Superior temporal gyrus (tissue), 1 donor: Measurements from ENCODE around the gene SLC44A1.

Experiments used
- DNase-seq: peaks from one replicate; pipeline ENCODE4 v3.0.0-alpha.2; 2016; ENCODE audit errors: extremely low spot score

Gene SLC44A1

GRCh38 chr9:105392531-105392930 lies 148.1 kb downstream of the SLC44A1 start:
- no peak for DNase-seq

GRCh38 chr9:105393576-105394344 lies 149.3 kb downstream of the SLC44A1 start:
- DNase-seq = no peak

GRCh38 chr9:105396441-105396840 lies 152.0 kb downstream of the SLC44A1 start:
- no peak for DNase-seq

GRCh38 chr9:105396901-105397300 lies 152.4 kb downstream of the SLC44A1 start:
- no peak for DNase-seq

- no peak for DNase-seq
Measured at GRCh38 chr9:105399117-105399516, 154.7 kb downstream of the SLC44A1 start.

GRCh38 chr9:105401651-105402050 lies 157.2 kb downstream of the SLC44A1 start:
- no peak for DNase-seq

- no peak for DNase-seq
Measured at GRCh38 chr9:105403552-105404248, 159.2 kb downstream of the SLC44A1 start.

- no peak for DNase-seq
Measured at GRCh38 chr9:105405514-105406131, 161.2 kb downstream of the SLC44A1 start.

GRCh38 chr9:105406369-105406768 lies 161.9 kb downstream of the SLC44A1 start:
- DNase-seq = no peak

- DNase-seq = peak; percentile 59
Measured at GRCh38 chr9:105413525-105413924, 169.1 kb downstream of the SLC44A1 start.

GRCh38 chr9:105414947-105415661 lies 170.7 kb downstream of the SLC44A1 start:
- DNase-seq = peak; percentile 87

- DNase-seq = no peak
Measured at GRCh38 chr9:105415662-105415980, 171.2 kb downstream of the SLC44A1 start.

GRCh38 chr9:105416840-105417239 lies 172.4 kb downstream of the SLC44A1 start:
- DNase-seq = no peak

GRCh38 chr9:105418588-105419500 lies 174.4 kb downstream of the SLC44A1 start:
- peak; percentile 51 for DNase-seq

GRCh38 chr9:105419816-105420597 lies 175.6 kb downstream of the SLC44A1 start:
- DNase-seq = no peak

- DNase-seq = no peak
Measured at GRCh38 chr9:105421154-105421553, 176.7 kb downstream of the SLC44A1 start.

GRCh38 chr9:105421864-105422263 lies 177.4 kb downstream of the SLC44A1 start:
- DNase-seq = no peak

GRCh38 chr9:105425816-105426433 lies 181.5 kb downstream of the SLC44A1 start:
- DNase-seq = no peak

GRCh38 chr9:105426657-105427056 lies 182.2 kb downstream of the SLC44A1 start:
- no peak for DNase-seq
